Omental fat pad (tissue), 4 donors: ENCODE measurements around the gene DPH2. TPM values are rescaled to one million over a fixed set of nuclear protein-coding genes. Genes with fewer than 3 reads are reported as not detected.

Experiments used
- ATAC-seq: fragments of 150-250 bp; one replicate; pipeline ENCODE4 v1.9.1; 2016; ENCODE audit warnings: mild to moderate bottlenecking, moderate library complexity; ENCODE audit not compliant: low FRiP score
- DNase-seq: peaks from one replicate; pipeline ENCODE4 v3.0.0-alpha.2; 2019; ENCODE audit warnings: low spot score
- total RNA-seq, 4 donors: library from RNA; depleted of rRNA; stranded (reverse); fragments of >200 nt; gene quantifications; one replicate each; pipeline ENCODE4 v1.1.0, GENCODE V29; 2016
- TF ChIP-seq, protein P1 (sequence below), 3 donors: fragments of 450-650 bp; IDR thresholded peaks; one replicate each; pipeline ENCODE4 v1.5.1; 2016 to 2017; ENCODE audit warnings: antibody characterized with exemption in 3 of 3, mild to moderate bottlenecking in 3 of 3, moderate library complexity in 2 of 3

Gene DPH2
- total RNA-seq, 4 donors from 2014 or later, result 18.1 to 67.5 (median 23.1) TPM

DNA sequence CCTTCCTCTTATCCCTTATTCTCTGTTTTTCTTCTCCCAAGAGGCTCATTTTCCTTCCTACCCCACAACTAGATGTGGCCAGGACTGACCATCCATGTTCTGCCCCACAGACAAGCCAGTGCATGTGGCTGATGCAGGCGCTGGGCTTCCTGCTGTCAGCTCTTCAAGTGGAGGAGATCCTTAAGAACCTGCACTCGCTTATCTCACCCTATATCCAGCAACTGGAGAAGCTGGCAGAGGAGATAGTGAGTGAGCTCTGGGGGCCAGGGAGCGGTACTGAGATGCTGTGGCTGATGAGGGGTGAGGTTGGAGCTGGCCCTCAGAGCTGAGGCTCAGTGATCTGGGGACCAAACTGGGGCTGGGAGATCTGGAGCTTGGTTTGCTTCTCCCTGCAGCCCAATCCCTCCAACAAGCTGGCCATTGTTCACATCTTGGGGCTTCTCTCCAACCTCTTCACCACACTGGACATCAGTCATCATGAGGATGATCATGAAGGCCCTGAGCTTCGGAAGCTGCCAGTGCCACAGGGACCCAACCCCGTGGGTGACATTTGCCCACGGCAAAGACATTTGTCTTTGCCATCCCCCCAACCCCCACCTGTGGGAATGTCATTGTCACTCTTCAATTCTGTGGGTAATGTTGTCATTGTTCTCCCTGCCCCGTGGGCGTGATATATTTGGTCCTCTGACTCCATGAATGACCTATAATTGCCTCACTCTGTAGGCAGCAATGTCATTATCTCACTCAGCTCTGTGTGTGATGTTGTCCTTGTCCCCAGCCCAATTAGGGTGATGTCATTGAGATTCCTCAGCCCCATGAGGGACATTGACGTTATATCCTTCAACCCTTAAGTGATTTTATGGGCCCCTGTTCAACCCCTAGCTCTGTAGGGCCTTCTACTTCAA lies 11.2 kb upstream of the DPH2 start:
- TF ChIP-seq, protein P1, sequence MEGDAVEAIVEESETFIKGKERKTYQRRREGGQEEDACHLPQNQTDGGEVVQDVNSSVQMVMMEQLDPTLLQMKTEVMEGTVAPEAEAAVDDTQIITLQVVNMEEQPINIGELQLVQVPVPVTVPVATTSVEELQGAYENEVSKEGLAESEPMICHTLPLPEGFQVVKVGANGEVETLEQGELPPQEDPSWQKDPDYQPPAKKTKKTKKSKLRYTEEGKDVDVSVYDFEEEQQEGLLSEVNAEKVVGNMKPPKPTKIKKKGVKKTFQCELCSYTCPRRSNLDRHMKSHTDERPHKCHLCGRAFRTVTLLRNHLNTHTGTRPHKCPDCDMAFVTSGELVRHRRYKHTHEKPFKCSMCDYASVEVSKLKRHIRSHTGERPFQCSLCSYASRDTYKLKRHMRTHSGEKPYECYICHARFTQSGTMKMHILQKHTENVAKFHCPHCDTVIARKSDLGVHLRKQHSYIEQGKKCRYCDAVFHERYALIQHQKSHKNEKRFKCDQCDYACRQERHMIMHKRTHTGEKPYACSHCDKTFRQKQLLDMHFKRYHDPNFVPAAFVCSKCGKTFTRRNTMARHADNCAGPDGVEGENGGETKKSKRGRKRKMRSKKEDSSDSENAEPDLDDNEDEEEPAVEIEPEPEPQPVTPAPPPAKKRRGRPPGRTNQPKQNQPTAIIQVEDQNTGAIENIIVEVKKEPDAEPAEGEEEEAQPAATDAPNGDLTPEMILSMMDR (IDR thresholded peaks at IDR 0.05), result no peak
- ATAC-seq (no peak), DNase-seq (no peak)

DNA sequence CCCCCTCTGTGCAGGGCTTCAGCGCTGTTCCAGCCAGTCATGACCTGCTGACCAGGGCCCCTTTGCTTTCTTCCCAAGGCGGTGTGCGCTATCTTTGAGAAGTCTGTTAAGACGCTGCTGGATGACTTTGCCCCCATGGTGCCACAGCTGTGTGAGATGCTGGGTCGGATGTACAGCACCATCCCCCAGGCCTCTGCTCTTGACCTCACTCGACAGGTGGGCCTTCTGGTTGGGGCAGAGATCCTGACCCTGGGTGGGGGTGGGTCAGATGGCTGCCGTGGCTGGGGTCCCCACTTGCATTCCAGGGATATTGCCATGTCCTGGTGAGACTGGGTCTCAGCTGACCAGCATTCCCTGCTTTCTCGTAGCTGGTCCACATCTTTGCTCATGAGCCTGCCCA lies 9.0 kb upstream of the DPH2 start:
- ATAC-seq, result no peak
- no peak for DNase-seq
- TF ChIP-seq, protein P1 (IDR thresholded peaks at IDR 0.05), result no peak

DNA sequence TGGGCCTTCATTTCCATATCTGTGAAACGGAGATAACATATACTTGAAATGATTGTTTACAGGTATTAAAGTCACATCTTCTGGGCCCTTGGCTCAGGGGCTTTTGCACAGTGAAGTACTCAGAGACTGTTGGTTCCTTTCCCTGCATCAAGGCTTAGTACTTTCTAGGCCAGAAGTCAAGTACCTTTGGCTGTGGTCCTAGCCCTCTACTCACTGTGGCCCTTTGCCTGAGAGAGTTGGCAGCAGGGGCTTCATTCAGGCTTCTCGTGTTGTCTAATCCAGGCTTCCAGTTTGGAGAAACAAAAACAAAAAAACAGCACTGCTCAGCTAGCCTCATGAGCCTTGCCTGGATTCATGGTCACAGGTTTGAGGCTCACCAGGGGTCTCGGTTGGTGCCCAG lies 8.1 kb upstream of the DPH2 start:
- DNase-seq, result no peak
- no peak for ATAC-seq
- TF ChIP-seq, protein P1 (IDR thresholded peaks at IDR 0.05), result no peak

DNA sequence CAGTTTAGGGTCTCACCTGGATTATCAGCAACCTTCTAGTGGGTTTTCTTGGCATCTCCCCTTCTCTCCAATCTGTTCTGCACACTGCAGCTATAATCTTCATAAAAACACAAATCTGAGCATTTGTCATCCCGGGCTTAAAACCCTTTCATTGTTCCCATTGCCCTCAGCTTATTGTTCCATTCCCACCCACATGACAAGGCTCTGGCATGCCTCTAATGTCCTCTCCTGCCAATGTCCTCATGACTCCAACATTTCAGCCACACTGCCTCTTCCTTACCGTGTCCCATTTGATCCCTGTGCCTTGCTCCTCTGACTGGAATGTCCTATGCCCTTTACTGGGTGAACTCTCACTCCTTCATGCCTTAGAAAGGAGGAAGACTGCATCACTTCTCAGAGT lies 7.5 kb upstream of the DPH2 start:
- DNase-seq (no peak), ATAC-seq (no peak)
- TF ChIP-seq, protein P1 (IDR thresholded peaks at IDR 0.05), result no peak

DNA sequence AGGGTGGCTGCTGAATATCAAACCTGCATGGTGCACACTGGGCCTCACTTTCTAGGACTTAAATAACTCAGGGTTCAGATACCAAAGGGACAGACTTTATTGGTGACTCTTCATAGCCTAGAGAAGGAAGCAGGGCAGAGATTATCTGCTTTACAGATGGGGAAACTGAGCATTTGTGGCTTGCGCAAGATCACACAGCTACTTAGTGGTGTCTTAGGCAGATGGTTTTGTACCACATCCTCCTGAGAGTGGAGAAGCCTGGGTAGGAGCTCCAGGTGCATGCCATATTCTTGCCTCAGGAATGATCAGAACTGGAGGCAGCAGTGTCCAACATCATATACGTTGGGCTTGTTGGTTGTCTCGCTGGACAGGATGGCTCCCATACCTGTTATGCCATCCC lies 6.8 kb upstream of the DPH2 start:
- DNase-seq, result no peak

DNA sequence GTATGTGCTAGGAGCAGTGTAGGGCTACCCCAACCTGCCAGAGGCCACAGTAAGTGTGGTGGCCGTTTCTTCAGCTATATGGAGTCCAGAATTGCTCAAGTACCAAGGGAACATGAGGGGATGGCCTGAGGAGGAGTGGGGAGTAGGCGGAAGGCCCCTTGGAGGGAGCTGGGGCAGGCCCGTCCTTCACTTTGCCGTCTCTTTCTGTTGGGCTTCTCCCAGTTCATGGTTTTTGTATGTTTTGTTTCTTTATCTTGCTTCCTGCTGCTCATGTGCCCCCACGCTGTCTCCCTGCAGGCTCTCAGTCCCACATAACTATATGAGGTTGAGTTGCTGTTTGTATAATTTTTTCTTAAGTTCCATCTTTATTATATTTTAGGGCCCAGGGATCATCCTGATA lies 5.9 kb upstream of the DPH2 start:
- DNase-seq (no peak), ATAC-seq (no peak)
- TF ChIP-seq, protein P1 (IDR thresholded peaks at IDR 0.05), result no peak

More for the DNA sequence above, 6.8 kb upstream of the DPH2 start:
- ATAC-seq, result no peak
- TF ChIP-seq, protein P1 (IDR thresholded peaks at IDR 0.05), result no peak

DNA sequence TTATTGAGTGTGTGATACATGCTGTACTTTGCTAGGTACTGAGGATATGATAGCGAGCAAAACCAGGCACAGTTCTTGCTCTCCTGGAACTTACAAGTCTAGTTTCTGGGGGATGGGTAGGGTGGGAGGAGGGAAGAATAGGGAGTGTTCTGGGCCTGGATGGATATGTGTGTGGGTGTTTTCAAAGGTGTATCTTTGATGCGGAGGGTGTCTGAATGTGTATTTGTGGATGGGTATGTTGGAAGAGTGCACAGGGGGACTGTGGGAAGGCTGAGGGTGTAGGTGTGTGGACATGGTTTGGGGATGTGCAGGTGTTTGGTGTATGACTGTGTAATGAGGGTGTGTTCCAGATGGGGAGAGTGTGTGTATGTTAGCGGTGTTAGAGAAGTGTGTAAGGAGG lies 4.5 kb upstream of the DPH2 start:
- DNase-seq, result no peak
- TF ChIP-seq, protein P1 (IDR thresholded peaks at IDR 0.05), result no peak

More for the DNA sequence above, 4.5 kb upstream of the DPH2 start:
- ATAC-seq, result no peak
